NT2/D1 (cell line): ENCODE measurements around the gene KIF3A.

Experiments used
- DNase-seq: peaks from one replicate; pipeline ENCODE4 v3.0.0-alpha.2; 2011; ENCODE audit warnings: low read depth, low spot score
- H3K27me3 ChIP-seq: 2 replicates; pipeline ENCODE4 v1.6.0; 2011; ENCODE audit warnings: mild to moderate bottlenecking; ENCODE audit not compliant: insufficient read length, insufficient read depth
- H3K36me3 ChIP-seq: 2 replicates; pipeline ENCODE4 v1.6.1; 2011; ENCODE audit warnings: mild to moderate bottlenecking, low read length, mixed read lengths; ENCODE audit not compliant: insufficient read depth, insufficient read length
- H3K4me1 ChIP-seq: 2 replicates; pipeline ENCODE4 v1.5.1; 2011; ENCODE audit not compliant: insufficient read depth, insufficient read length
- H3K4me3 ChIP-seq: 2 replicates; pipeline ENCODE4 v1.5.1; 2011; ENCODE audit warnings: low read depth; ENCODE audit not compliant: insufficient read length
- H3K9ac ChIP-seq: 2 replicates; pipeline ENCODE4 v1.6.0; 2011; ENCODE audit warnings: low read depth; ENCODE audit not compliant: insufficient read length
- H3K9me3 ChIP-seq: 2 replicates; pipeline ENCODE4 v1.5.1; 2011; ENCODE audit warnings: mild to moderate bottlenecking, low read length; ENCODE audit not compliant: insufficient read depth
- SUZ12 ChIP-seq: IDR thresholded peaks from 2 replicates; pipeline ENCODE4 v1.6.1; 2011; ENCODE audit not compliant: insufficient read length, insufficient read depth; ENCODE audit errors: extremely low read depth
- YY1 ChIP-seq: IDR thresholded peaks from 2 replicates; pipeline ENCODE4 v1.6.1; 2011; ENCODE audit not compliant: insufficient read length, insufficient read depth
- ZNF274 ChIP-seq: IDR thresholded peaks from 2 replicates; pipeline ENCODE4 v1.6.1; 2011; ENCODE audit warnings: mild to moderate bottlenecking, low read depth, low read length

KIF3A gene

DNA sequence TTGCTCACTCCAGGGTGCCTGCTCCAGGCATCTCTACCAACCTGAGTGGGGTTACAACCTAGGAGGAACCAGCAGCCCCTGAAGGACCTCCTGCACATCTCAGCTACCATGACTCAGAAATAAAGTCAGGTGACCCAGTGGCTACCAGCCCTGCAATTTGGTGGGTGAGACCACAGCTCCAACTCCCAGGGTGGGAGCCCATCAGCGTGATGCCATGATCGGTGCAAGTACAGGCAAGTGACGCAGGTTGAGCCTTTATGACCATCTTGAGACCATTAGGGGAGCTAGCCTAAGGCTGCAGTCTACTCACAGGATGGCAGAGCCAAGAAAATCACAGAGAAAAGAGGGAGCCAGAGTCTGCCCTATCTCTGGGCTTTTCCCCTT lies 31.1 kb upstream of the KIF3A start:
- Histone ChIP-seq H3K36me3 (peaks cover 22% of the 10 kb centered on the region), H3K9me3 (no peaks in the 10 kb centered on the region), H3K27me3 (no peaks in the 10 kb centered on the region), H3K4me3 (no peak overlapping the region), H3K4me1 (peaks cover 11% of the 10 kb centered on the region), H3K9ac (no peak overlapping the region)
- TF ChIP-seq SUZ12 (no peak), YY1 (no peak), ZNF274 (no peak)
- DNase-seq, result no peak

- no peak for TF ChIP-seq ZNF274
- no peak for TF ChIP-seq YY1
- TF ChIP-seq SUZ12, result no peak
- H3K9me3 ChIP-seq, result no peaks in the 10 kb centered on the region
- H3K4me1 ChIP-seq, result peaks cover 5% of the 10 kb centered on the region
- no peak for DNase-seq
- H3K36me3 ChIP-seq, result peaks cover 35% of the 10 kb centered on the region
- H3K4me3 ChIP-seq, result no peak overlapping the region
- H3K9ac ChIP-seq, result no peak overlapping the region
- H3K27me3 ChIP-seq, result no peaks in the 10 kb centered on the region
Measured at GRCh38 chr5:132767150-132767549, 29.8 kb upstream of the KIF3A start.

- peaks cover 5% of the 10 kb centered on the region for H3K4me1 ChIP-seq
- H3K27me3 ChIP-seq, result no peaks in the 10 kb centered on the region
- H3K9me3 ChIP-seq, result no peaks in the 10 kb centered on the region
- H3K9ac ChIP-seq, result no peak overlapping the region
- H3K4me3 ChIP-seq, result no peak overlapping the region
- TF ChIP-seq ZNF274, result no peak
- no peak for DNase-seq
- H3K36me3 ChIP-seq, result peaks cover 38% of the 10 kb centered on the region
Measured at GRCh38 chr5:132766806-132767055, 29.4 kb upstream of the KIF3A start.

DNA sequence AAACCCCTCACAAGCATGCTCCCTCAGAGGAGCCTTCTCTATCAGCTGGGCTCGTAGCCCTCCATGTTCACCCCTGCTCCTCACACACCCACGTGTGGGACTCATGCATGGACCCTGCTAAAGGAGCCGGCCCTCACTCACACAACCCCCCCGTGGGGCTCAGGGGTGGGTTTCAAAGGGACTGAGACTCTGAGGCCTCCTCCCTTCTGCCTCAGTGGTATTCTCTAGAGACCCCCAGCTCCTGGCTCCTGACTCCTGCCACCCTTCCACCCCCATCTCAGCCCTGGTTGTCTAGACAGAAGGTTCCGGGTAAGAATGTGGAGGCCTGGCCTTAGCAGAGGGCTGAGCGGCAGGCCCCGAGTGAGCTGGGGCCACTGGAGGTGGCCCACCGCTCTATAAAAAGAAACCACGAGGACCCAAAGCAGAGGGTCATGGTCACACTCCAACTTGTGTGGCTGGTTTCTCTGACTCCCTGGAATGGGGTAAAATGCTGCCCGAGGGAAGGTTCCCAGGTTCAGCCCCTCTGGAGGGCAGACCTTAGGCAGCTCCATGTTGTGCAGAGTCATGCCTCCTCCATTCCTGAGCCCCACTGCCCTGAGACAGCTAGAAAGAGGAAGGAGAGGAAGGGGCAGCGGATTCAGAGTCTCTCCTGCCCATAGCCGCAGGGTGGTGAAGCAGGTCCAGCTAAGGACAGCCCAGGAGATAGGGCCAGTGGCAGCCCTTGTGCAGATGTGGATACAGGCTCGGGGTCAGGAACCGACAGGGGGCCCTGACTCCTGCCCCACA lies 28.9 kb upstream of the KIF3A start:
- Histone ChIP-seq H3K36me3 (peaks cover 44% of the 10 kb centered on the region), H3K4me1 (peaks cover 4% of the 10 kb centered on the region)

DNA sequence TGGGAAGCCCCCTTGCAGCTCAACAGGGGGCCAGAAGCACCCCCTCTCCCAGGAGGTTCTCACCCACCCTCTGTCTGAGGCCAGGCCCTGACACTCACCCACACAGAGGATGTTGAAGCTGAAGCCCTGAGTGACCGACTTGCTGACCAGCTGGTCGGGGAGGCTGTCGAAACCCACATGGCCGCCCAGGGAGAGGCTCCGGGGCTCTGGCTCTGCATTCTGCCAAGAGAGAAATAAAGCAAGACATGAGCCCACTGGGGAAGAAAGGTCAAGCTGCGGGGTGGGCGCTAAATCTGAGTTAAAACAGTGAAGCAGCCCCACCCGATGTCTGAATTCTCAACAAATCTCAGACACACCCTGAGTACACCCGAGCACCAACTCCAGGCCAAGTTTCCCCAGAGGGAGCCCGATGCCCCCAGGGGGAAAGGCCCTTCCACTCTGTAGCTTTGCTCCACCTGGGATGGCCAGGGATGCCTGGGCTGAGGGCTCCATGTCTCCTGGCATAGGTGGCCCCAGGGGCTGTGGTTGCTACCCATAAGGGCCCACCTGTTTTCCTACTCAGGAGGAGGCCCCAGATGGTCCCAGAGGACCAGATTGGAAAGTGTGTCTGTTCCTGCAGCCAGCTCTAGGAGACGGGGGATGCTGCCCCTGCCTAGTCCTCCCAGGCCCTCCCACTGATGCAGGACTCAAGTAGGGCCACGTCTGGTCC lies 28.1 kb upstream of the KIF3A start:
- H3K36me3 ChIP-seq, result peaks cover 51% of the 10 kb centered on the region
- H3K27me3 ChIP-seq, result no peaks in the 10 kb centered on the region
- TF ChIP-seq SUZ12, result no peak
- TF ChIP-seq ZNF274, result no peak
- TF ChIP-seq YY1, result no peak
- H3K4me3 ChIP-seq, result no peak overlapping the region
- DNase-seq, result no peak
- no peak overlapping the region for H3K9ac ChIP-seq
- H3K9me3 ChIP-seq, result no peaks in the 10 kb centered on the region
- peaks cover under 1% of the 10 kb centered on the region for H3K4me1 ChIP-seq

More for the DNA sequence above, 28.9 kb upstream of the KIF3A start:
- Histone ChIP-seq H3K9me3 (no peaks in the 10 kb centered on the region), H3K4me3 (no peak overlapping the region), H3K9ac (no peak overlapping the region), H3K27me3 (no peaks in the 10 kb centered on the region)
- DNase-seq, result no peak
- TF ChIP-seq ZNF274, result no peak

DNA sequence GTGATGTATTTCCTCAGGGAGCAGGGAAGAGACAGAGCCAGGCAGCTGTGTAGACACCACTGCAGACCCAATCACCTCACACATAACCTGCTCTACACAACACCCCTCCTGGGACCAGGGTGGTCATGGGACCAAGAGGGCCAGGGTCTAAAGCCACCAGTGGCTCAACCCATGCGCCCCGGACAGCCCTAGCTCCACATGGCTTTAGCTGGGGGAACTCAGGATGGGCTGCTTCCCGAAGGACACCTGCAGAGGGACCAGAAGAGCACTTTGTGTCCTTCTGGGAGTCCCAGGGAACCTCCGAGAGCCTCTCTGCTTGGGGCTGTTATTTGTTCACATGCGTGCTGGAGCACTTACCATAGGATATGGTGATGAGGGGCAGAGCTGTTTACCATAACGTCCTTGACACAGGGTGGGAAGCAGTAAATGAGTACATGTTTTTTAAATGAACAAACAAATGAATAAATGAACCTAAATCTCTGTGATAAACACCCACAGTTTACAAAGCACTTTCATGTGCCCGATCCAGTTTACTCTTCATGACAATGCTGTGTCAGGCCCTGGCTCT lies 27.4 kb upstream of the KIF3A start:
- peaks cover 58% of the 10 kb centered on the region for H3K36me3 ChIP-seq
- H3K9me3 ChIP-seq, result no peaks in the 10 kb centered on the region
- DNase-seq, result no peak

GRCh38 chr5:132764051-132764450 lies 26.7 kb upstream of the KIF3A start:
- Histone ChIP-seq H3K27me3 (no peaks in the 10 kb centered on the region), H3K36me3 (peaks cover 65% of the 10 kb centered on the region), H3K4me3 (no peak overlapping the region), H3K9me3 (no peaks in the 10 kb centered on the region), H3K4me1 (no peaks in the 10 kb centered on the region), H3K9ac (no peak overlapping the region)
- TF ChIP-seq YY1 (no peak), SUZ12 (no peak), ZNF274 (no peak)
- no peak for DNase-seq

More for the DNA sequence above, 27.4 kb upstream of the KIF3A start:
- TF ChIP-seq SUZ12, result no peak
- TF ChIP-seq YY1, result no peak
- TF ChIP-seq ZNF274, result no peak
- Histone ChIP-seq H3K27me3 (no peaks in the 10 kb centered on the region), H3K9ac (no peak overlapping the region), H3K4me3 (no peak overlapping the region), H3K4me1 (no peaks in the 10 kb centered on the region)
